ENCODE results near the gene VWA8. TPM values are rescaled to one million over a fixed set of nuclear protein-coding genes. Genes with fewer than 3 reads are reported as not detected.
"Not testable (repeated sequence)": the region's sequence is repeated elsewhere in the genome, so short reads cannot be mapped to it uniquely, and the experiment has no call there.

VWA8 gene
- total RNA-seq, 1 donor from 2014 or later: 21.4 TPM

DNA sequence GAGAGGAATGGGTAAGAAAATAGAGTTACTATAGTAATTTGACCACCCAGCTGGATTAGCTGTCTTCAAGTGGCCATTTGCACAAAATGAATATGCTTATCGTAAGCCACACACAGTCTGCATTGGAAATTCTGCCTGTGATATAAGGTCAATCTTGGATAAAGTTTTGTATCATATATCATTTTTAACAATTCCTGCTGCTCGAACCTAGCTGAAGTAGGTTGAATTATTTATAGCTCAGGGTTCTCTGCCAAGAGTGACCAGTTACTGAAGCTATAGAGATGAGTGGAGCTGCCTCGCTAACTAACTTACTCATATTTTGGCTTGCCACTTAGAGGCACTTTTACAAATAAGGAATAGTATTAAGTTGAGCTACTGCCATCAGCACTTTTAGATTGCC lies 282.7 kb downstream of the VWA8 start:
- intact Hi-C loops (cut with DNase I): no loop called here
- ATAC-seq: no peak
- DNase-seq (ENCODE audit: low spot score): no peak

DNA sequence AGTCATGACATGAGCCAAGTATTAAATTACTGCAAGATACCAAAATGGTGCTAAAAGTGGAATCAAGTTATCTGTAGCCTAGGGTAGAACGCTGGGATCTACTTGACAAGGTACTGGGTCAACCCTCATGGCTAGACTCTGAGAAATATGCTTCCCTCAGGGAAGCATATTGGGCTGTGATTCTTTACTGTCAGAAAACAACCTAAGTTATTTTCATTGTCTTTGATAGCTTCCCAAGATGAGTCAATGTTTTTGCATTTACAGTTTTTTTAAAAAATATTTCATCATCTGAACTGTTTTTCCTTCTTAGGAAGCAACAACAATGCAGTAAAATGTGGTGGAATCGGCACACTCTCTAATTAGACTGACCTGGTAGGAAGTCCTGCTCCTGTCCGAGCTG lies 285.6 kb downstream of the VWA8 start:
- DNase-seq (ENCODE audit: low spot score) (no peak), ATAC-seq (no peak)
- intact Hi-C loops (cut with DNase I): no loop called here

DNA sequence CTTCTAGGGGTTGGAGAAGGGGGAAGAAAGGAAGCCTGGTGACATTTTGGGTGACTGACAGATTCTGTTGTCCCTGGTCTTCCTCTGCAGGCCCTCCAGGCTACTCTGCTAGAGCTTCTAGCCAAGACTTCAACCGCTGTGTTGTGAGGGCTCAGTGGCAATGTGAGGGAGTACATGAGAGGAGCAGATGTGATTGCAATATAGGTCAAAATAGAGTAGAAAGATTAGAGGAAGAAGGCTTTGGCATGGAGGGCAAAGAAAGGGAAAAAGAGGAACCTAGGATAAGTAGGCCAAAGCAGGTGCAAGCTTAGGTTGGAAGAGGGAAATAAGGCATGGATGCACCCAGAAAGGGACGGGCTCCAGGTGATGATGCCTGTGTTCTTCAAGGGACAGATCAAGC lies 286.7 kb downstream of the VWA8 start:
- ATAC-seq (no peak), DNase-seq (ENCODE audit: low spot score) (no peak)
- intact Hi-C loops (cut with DNase I): no loop called here

DNA sequence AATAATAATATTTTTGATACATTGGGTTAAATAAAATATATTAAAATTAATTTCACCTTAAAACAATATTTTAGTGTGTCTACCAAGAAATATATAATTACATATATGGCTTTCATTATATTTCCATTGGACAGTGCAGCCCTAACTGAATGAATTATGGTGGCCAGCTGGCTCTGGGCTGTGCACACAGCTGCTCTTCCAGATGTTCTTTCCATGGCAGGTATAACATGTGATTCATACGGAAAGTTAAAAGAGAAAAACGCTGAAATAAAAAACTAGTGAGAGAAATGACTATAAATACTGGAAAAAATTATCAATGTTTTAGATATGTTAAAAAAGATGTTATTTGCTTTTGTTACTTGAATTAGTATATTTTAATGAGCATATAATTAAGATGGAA lies 287.3 kb downstream of the VWA8 start:
- ATAC-seq: no peak
- intact Hi-C loops (cut with DNase I): no loop called here
- DNase-seq (ENCODE audit: low spot score): no peak

DNA sequence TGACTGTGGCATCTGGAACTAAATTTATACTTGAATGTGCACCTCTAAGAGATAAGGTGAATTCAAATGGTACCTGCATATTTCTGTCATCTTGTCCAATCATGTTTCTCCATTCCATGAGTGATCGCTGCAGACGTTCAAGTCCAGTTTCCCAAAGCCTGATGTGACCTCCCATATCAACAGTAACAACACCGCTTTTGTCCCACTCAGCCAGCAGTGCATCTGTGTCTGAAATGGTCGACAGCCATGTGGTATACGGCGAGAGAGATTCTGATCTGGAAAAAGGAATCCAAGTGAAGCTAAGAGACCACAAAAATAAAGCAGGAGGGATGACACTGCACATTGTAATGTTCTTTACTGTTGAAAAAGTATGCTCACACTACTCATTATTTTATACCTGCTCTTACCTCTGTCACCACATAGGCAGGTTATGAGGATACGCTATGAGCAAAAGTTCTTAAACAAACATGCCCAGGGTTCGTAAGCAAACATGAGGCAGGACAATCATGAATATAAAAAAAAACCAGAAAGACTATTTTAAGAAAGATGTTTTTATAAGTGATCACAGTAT lies 290.0 kb downstream of the VWA8 start:
- ATAC-seq: no peak
- no peak for DNase-seq (ENCODE audit: low spot score)
- intact Hi-C loops (cut with DNase I): no loop called here

DNA sequence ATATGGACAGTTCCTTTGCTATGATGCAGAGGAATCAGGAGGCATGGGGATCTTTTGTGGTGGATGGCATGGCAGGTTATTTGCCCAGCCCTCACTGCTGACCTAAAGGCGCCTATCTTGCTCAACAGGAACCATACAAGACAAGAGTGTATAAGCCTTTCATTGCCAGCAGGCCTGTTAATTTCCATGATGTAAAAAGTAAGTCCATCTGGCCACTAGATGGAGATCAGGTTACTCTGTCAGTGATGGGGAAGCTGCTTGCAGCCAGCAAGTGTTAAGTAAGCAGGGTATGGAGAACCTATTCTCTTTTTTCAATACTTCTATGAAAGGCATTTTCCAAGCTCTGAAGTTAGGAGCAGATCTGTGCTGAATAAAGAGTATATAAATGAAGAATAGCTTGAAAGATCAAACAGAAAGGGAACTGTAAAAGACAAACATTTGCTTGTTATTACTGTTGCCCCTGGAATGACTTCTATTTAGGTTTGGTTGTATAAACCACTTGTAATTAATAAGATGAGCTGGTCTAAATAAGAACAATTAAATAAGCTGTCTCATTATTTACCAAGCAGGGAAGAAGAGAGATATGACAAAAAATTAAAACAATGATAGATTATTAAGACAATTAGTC lies 292.7 kb downstream of the VWA8 start:
- intact Hi-C loops (cut with DNase I): no loop called here
- DNase-seq (ENCODE audit: low spot score): no peak

DNA sequence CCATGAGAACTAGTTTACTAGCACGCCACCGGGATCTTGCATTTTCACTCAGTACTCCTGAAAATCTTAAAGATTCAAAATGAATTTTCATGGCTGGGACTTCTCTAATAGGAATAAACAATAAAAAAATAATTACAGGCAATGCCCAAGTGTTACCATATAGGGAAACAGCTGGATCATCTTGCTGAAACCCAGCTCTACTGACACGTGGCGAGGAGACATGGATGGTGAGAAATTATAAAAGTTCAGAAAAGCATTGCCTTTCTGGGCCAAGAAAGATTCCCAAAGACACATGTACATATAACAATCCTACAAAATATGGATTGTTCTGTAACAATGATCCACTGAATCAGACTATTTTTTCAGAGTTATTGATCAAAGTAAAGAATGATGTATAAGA lies 294.3 kb downstream of the VWA8 start:
- DNase-seq (ENCODE audit: low spot score) (no peak), ATAC-seq (no peak)
- intact Hi-C loops (cut with DNase I): no loop called here

More for the DNA sequence above, 292.7 kb downstream of the VWA8 start:
- peak; percentile 97 for ATAC-seq

DNA sequence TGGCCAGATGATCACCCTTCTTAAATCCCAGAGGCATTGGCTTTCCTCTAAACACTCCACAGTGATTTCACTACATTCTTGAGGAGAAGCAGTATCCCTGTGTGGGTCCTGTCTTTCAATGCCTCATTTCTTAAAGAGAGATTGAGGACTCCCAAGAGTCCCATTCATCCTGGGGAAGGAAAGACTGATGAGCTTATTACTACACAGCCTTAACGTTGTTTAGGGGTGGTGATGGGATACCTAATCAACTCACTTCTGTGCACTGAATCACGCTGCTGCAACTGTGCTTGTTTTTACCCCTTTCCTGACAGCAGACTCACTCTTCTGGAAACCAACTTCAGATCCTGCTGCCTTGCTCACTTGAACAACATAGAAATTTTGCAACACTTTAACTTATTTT lies 300.5 kb downstream of the VWA8 start:
- DNase-seq (ENCODE audit: low spot score) (no peak), ATAC-seq (no peak)
- intact Hi-C loops (cut with DNase I): no loop called here

DNA sequence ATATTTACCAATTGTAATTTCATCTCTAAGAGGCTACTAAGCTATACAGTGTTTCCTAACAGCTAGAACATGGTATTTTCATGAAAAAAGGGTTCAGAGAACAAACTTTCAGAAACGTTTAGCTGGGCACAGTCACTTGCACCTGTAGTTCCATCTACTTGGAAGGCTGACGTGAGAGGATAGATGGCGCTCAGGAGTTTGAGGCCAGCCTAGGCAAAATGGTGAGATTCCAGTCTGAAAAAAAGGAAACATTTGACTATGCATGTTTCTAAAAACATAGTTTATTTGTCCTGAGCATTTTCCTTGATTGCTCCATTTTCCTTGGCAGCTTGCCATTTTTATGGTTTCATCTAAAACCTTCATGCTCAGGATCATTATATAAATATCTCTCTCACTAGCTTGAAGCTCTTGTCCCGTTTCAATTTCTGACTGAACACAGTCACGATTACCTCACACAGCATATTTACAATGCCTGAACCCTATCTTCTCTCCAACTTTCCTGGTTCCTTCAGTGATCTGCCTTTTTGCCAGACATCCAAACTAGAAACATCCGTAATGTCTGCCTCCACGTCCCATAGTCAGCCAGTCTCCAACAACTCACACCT lies 302.8 kb downstream of the VWA8 start:
- DNase-seq (ENCODE audit: low spot score) (no peak), ATAC-seq (no peak)
- intact Hi-C loops (cut with DNase I): no loop called here

DNA sequence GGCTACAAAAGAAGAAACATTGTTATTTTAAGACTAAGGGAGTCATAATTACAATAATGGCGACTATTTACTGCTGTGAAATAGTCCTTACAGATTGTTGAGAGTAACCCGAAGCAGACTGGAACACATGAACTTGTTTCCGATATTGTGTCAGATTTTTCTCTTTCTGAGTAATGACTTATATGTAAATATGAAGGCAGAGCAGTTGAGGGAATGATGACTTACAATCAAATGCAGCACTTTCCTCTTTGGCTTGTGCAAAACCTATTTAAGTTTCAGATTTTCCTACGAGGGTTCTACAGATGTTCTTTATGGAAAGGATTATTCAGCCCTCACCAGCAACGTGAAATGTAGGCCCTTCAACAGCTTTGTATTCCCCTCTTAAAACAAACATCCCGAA lies 304.9 kb downstream of the VWA8 start:
- DNase-seq (ENCODE audit: low spot score): no peak
- no peak for ATAC-seq
- intact Hi-C loops (cut with DNase I): no loop called here

DNA sequence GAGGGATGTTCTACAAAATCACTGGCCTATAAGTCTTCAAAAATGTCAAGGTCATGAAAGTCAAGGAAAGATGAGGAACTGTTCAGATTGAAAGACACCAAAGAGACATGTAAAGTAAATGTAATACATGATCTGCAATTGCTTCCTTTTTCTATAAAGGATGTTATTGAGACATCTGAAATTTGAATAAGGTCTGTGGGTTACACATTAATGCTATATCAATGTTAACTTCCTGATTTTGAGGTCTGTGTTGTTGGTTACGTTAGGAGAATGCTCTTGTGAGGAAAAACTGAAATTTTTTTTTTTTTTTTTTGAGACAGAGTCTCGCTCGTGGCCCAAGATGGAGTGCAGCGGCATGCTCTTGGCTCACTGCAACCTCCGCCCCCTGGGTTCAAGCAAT lies 306.1 kb downstream of the VWA8 start:
- DNase-seq (ENCODE audit: low spot score): no peak
- intact Hi-C loops (cut with DNase I): no loop called here
- ATAC-seq: no peak

DNA sequence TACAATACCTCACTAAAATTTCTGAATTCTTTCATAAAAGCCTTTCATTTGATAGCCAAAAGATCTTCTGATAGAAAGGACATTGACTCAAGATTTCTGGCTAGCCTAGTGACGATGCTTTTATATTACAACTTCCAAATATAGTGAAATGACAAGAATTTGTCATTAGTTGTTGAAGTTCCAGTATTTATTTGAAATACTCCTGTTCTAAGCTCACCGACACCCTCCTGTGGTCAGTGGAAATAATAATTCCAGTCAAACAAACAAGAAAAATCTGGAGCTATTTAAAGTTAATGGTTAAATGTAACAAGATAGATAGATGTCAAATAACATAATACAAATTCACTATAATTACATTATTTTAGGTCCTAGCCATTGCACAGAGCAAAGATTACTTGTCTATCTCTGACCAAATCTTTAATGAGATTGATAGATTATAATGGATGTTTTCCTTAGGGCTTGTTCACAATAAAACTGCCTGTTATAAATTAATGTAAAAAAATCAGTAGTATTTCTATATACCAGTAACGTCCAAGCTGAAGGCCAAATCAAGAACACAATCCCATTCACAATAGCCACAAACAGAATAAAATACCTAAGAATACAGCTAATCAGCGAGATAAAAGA lies 308.1 kb downstream of the VWA8 start:
- ATAC-seq (peak; percentile 75), DNase-seq (ENCODE audit: low spot score) (no peak)
- intact Hi-C loops (cut with DNase I): no loop called here

DNA sequence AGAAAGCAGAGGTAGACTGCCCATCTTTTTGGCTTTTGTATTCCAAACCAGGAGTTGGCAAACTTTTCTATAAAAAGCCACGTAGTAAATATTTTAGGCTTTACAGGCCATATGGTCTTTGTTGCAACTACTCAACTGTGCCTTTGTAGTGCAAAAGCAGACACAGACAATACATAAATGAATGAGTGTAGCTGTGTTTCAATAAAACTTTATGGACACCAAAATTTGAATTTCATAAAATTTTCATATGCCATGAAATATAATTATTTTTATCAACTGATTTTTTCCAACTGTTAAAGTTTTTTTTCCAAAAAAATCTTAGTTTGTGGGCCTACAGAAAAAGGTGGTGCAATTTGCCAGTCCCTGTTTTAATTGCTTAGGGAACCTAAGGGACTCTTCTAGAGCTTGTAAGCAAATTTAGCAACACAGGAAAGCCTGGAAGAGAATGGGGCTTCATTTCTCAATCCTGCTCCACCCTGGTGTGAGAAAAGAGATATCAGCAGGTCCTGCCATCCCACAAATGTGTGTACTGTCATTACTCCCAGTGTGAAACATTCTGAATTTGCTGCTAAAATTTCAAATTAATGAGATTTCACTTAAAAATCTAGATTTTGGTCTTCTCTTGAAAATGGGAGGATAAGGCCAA lies 309.4 kb downstream of the VWA8 start:
- intact Hi-C loops (cut with DNase I): no loop called here
- ATAC-seq: no peak
- DNase-seq (ENCODE audit: low spot score): no peak

DNA sequence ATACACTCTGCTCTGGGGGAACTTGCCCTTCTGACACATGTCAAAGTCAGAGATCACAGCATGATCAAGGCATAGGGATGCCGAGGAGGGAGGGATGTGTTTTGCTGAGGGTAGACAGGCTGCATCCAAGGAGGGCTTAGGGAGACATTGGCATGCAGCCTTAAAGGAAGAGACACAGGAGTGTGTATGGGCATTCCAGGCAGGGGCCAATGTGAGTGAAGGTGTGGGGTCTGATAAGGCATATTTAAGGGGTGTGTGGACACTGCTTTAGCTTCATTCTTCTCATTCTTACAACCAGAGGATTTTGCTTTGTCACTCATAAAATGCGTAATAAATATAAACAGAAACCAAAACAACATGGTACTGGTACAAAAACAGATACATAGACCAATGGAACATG lies 310.2 kb downstream of the VWA8 start:
- intact Hi-C loops (cut with DNase I): no loop called here
- ATAC-seq: no peak
- DNase-seq (ENCODE audit: low spot score): no peak

DNA sequence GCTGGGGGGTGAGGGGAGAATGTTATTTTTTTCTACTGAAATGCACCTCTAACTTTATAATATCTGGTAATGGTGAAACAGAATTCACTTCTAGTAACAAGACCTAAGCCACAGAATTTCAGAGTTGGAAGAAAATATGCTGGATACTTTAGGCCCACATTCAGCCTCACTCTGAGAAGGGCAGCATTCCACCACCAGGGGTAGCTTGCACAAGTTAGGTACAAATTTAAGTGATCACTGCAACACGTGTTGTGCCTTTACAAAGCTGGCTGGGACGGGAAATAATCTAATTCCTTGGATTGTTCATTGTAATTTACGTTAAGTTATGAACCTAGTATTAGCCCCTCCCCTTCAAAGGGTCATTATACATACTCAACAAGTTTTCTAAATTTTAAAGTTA lies 311.2 kb downstream of the VWA8 start:
- no peak for ATAC-seq
- no peak for DNase-seq (ENCODE audit: low spot score)
- intact Hi-C loops (cut with DNase I): loop anchor here (10.0 kb wide), 1 partner anchor 195 kb away; the partner anchor contains the start of gene RGCC

DNA sequence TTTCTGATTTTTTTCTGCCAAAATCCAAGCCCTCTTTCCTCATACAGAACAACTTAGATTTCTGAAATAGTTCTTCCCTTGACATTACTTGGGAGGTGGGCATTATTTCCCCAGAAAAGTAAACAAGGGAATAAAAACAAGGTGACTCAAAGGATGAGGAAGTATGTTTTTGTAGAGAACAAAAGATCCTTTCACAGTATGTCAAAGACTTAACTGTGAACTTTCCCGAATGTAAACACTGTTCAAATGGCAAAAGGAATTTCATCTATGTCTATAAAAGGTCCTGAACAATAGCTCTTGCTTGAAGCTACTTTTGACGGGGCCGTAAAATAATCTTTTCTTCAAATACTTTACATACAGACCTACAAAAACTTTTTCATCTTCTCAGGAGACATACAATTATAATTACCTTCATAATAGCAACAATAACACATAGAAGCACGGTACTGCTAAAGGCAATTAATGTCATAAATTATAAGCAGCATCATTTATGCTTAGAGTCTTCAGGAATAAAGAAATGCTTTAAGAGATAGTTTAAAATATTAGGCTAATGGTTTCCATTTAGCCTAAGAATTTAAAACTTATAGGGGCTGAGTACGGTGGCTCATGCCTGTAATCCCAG lies 312.5 kb downstream of the VWA8 start:
- intact Hi-C loops (cut with DNase I): loop anchor here (10.0 kb wide), 1 partner anchor 194 kb away; the partner anchor contains the start of gene RGCC
- no peak for ATAC-seq
- no peak for DNase-seq (ENCODE audit: low spot score)

DNA sequence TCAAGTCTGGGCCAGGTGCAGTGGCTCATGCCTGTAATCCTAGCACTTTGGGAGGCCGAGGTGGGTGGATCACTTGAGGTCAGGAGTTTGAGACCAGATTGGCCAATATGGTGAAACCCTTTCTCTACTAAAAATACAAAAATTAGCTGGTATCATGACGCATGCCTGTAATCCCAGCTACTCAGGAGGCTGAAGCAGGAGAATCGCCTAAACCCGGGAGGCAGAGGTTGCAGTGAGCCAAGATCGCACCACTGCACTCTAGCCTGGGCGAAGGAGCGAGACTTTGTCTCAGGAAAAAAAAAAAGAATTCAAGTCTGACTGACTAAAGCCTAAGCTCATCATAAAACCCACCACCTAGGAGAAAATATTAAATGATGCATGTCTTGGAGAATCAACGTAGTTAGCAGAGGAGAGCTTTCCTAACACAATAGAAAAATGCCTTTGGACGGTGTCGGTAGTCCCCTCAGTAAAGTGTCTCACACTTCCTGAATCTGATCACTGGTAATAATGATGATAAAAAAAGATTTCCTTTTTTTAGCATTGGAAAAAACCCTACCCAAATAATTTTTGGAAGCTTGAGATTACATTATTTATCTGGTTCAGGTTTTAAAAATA lies 313.1 kb downstream of the VWA8 start:
- not testable (repeated sequence) for ATAC-seq; DNase-seq (ENCODE audit: low spot score)
- intact Hi-C loops (cut with DNase I): loop anchor here (10.0 kb wide), 1 partner anchor 193 kb away; the partner anchor contains the start of gene RGCC

DNA sequence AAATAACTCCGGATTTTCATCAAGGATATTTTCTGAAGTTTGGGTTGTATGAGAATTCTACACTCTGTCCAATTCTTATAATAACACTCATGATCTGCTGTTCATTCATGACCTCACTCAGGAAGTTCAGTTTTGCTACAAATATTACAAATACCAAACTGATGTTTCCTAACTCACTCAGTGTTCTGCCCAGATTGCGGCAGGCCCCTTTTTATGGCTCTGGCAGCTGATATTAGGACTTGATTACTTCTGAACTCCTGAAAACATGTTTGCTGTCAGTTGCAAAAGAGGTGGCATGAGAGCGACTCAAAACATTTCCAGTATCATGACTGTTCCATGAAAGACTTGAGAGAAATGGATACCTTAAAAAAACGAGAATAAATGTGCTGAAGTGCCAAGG lies 315.6 kb downstream of the VWA8 start:
- intact Hi-C loops (cut with DNase I): loop anchor here (10.0 kb wide), 1 partner anchor 191 kb away; the partner anchor contains the start of gene RGCC
- DNase-seq (ENCODE audit: low spot score) (no peak), ATAC-seq (peak; percentile 92)

DNA sequence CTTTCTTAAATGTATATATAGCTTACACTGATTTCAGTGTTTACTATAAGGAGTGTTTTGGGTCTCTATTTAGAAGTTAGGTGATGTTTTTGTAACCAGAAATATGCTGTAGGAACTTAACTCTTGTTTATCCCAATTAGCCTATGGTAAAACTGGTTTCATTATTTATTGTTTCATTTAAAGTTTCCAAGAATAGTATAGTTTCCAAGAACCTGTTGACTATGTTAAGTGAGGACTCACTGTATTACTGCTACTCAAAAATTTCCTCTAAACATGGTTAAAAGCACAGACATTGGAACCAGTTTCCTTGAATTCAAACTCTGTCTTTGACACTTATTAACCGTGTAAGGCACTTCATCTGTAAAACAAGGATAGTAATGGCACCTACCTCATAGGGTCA lies 316.2 kb downstream of the VWA8 start:
- intact Hi-C loops (cut with DNase I): loop anchor here (10.0 kb wide), 1 partner anchor 190 kb away; the partner anchor contains the start of gene RGCC
- DNase-seq (ENCODE audit: low spot score): no peak
- no peak for ATAC-seq
